Measurements from ENCODE around the gene LIME1.
A peak's percentile ranks its signal among the peaks of the same experiment; 100 is the strongest.
"Not testable (repeated sequence)": the region's sequence is repeated elsewhere in the genome, so short reads cannot be mapped to it uniquely, and the experiment has no call there.

The LIME1 gene

GRCh38 chr20:63707558-63708300 lies 28.7 kb upstream of the LIME1 start, which contains the start of the genes ARFRP1 and ZGPAT:
Gene ARFRP1 (minus strand): TSS chr20:63707976. CDS start chr20:63707091, 885 bp downstream.
Gene ZGPAT (plus strand): TSS chr20:63708039. CDS start chr20:63708581, 542 bp downstream.
- peak; percentile 73 to 76 for DNase-seq (ENCODE audit: low read depth in 2 of 2)

- no peak for DNase-seq (ENCODE audit: low read depth in 2 of 2)
Observed at GRCh38 chr20:63708301-63709148, 27.9 kb upstream of the LIME1 start.

- DNase-seq (ENCODE audit: low read depth in 2 of 2) = no peak
Observed at GRCh38 chr20:63709149-63709527, 27.3 kb upstream of the LIME1 start.

GRCh38 chr20:63711085-63711645 lies 25.3 kb upstream of the LIME1 start:
- DNase-seq (ENCODE audit: low read depth in 2 of 2) = no peak

- DNase-seq (ENCODE audit: low read depth in 2 of 2) = no peak
Observed at GRCh38 chr20:63712191-63712590, 24.3 kb upstream of the LIME1 start.

- DNase-seq (ENCODE audit: low read depth in 2 of 2) = no peak
Observed at GRCh38 chr20:63714858-63715257, 21.6 kb upstream of the LIME1 start.

- no peak for DNase-seq (ENCODE audit: low read depth in 2 of 2)
Observed at GRCh38 chr20:63718996-63719395, 17.5 kb upstream of the LIME1 start.

- not testable (repeated sequence) for DNase-seq (ENCODE audit: low read depth in 2 of 2)
Observed at GRCh38 chr20:63722967-63723622, 13.4 kb upstream of the LIME1 start.

- DNase-seq (ENCODE audit: low read depth in 2 of 2) = not testable (repeated sequence)
Observed at GRCh38 chr20:63730189-63730733, 6.2 kb upstream of the LIME1 start.

- no peak for DNase-seq (ENCODE audit: low read depth in 2 of 2)
Observed at GRCh38 chr20:63731410-63731809, 5.1 kb upstream of the LIME1 start.

- DNase-seq (ENCODE audit: low read depth in 2 of 2) = no peak
Observed at GRCh38 chr20:63732118-63733095, 4.1 kb upstream of the LIME1 start.

- DNase-seq (ENCODE audit: low read depth in 2 of 2) = no peak
Observed at GRCh38 chr20:63733117-63733516, 3.3 kb upstream of the LIME1 start.

GRCh38 chr20:63733579-63734081 lies 2.8 kb upstream of the LIME1 start:
- no peak for DNase-seq (ENCODE audit: low read depth in 2 of 2)

- DNase-seq (ENCODE audit: low read depth in 2 of 2) = no peak
Observed at GRCh38 chr20:63734111-63734945, 2.1 kb upstream of the LIME1 start.

GRCh38 chr20:63734946-63735858 lies 1.3 kb upstream of the LIME1 start:
- no peak for DNase-seq (ENCODE audit: low read depth in 2 of 2)

- no peak for DNase-seq (ENCODE audit: low read depth in 2 of 2)
Observed at GRCh38 chr20:63736893-63737694, 630 bp downstream of the LIME1 start.

GRCh38 chr20:63737695-63737944 lies 1.2 kb downstream of the LIME1 start:
- no peak for DNase-seq (ENCODE audit: low read depth in 2 of 2)

Data from activated CD4-positive, alpha-beta T cell treated with anti-CD3 and anti-CD28 coated beads for 24 hours (primary cell).